ENCODE results near the gene BTNL9.

BTNL9 gene

GRCh38 chr5:181064987-181065386 lies 24.9 kb downstream of the BTNL9 start:
- Histone ChIP-seq H3K27me3 (ENCODE audit: control insufficient read depth, low read length) (peaks cover 2% of the 10 kb centered on the region; the same call in 1 of the 2 replicates), H3K4me1 (ENCODE audit: control insufficient read depth, low read length) (peaks cover 39% of the 10 kb centered on the region), H3K9me2 (replicated peaks; ENCODE audit: control insufficient read depth, low read length) (no peaks in the 10 kb centered on the region), H3K4me3 (ENCODE audit: low read length) (peak overlapping the region; percentile 14), H3K79me2 (ENCODE audit: control insufficient read depth, low read length) (no peaks in the 10 kb centered on the region), H3K36me3 (ENCODE audit: control insufficient read depth, low read length) (no peaks in the 10 kb centered on the region), H3K27ac (ENCODE audit: low read depth, low read length) (no peak overlapping the region), H3K9me3 (ENCODE audit: control insufficient read depth, insufficient read depth, low read length) (no peaks in the 10 kb centered on the region), H3K4me2 (ENCODE audit: low read length) (peak overlapping the region; percentile 45), H3F3A (ENCODE audit: control insufficient read depth, insufficient read depth) (peaks cover 12% of the 10 kb centered on the region), H4K20me1 (ENCODE audit: control insufficient read depth, insufficient read depth, low read depth, low read length) (no peaks in the 10 kb centered on the region; the same call in 1 of the 2 replicates)
- no peak for TF ChIP-seq EZH2phosphoT487 (IDR thresholded peaks at IDR 0.05; ENCODE audit: borderline replicate concordance, low read length)
- TF ChIP-seq CTCF (IDR thresholded peaks at IDR 0.05; ENCODE audit: low read depth, low read length, poor library complexity, severe bottlenecking): no peak

- Histone ChIP-seq H4K20me1 (ENCODE audit: control insufficient read depth, insufficient read depth, low read depth, low read length) (no peaks in the 10 kb centered on the region), H3K9me2 (replicated peaks; ENCODE audit: control insufficient read depth, low read length) (no peaks in the 10 kb centered on the region), H3K27ac (ENCODE audit: low read depth, low read length) (no peak overlapping the region), H3K9me3 (ENCODE audit: control insufficient read depth, insufficient read depth, low read length) (peaks cover 15% of the 10 kb centered on the region; the same call in 1 of the 2 replicates), H3K27me3 (ENCODE audit: control insufficient read depth, low read length) (peaks cover 3% of the 10 kb centered on the region), H3K79me2 (ENCODE audit: control insufficient read depth, low read length) (no peaks in the 10 kb centered on the region), H3K36me3 (ENCODE audit: control insufficient read depth, low read length) (no peaks in the 10 kb centered on the region), H3K4me3 (ENCODE audit: low read length) (no peak overlapping the region), H3F3A (ENCODE audit: control insufficient read depth, insufficient read depth) (peaks cover 3% of the 10 kb centered on the region; the same call in 1 of the 2 replicates), H3K4me2 (ENCODE audit: low read length) (no peak overlapping the region), H3K4me1 (ENCODE audit: control insufficient read depth, low read length) (peaks cover 30% of the 10 kb centered on the region)
- TF ChIP-seq CTCF (IDR thresholded peaks at IDR 0.05; ENCODE audit: low read depth, low read length, poor library complexity, severe bottlenecking) (no peak), EZH2phosphoT487 (IDR thresholded peaks at IDR 0.05; ENCODE audit: borderline replicate concordance, low read length) (no peak)
Observed at GRCh38 chr5:181069767-181070491, 29.9 kb downstream of the BTNL9 start.

- peaks cover 3% of the 10 kb centered on the region for H3K27me3 ChIP-seq (ENCODE audit: control insufficient read depth, low read length)
- TF ChIP-seq CTCF (IDR thresholded peaks at IDR 0.05; ENCODE audit: low read depth, low read length, poor library complexity, severe bottlenecking): no peak
- no peak for TF ChIP-seq EZH2phosphoT487 (IDR thresholded peaks at IDR 0.05; ENCODE audit: borderline replicate concordance, low read length)
- no peak overlapping the region for H3K27ac ChIP-seq (ENCODE audit: low read depth, low read length)
- H3K4me1 ChIP-seq (ENCODE audit: control insufficient read depth, low read length): peaks cover 24% of the 10 kb centered on the region
- no peaks in the 10 kb centered on the region for H3K9me2 ChIP-seq (replicated peaks; ENCODE audit: control insufficient read depth, low read length)
- no peak overlapping the region for H3K4me3 ChIP-seq (ENCODE audit: low read length)
- no peaks in the 10 kb centered on the region for H4K20me1 ChIP-seq (ENCODE audit: control insufficient read depth, insufficient read depth, low read depth, low read length)
- H3K36me3 ChIP-seq (ENCODE audit: control insufficient read depth, low read length): no peaks in the 10 kb centered on the region
- peaks cover 15% of the 10 kb centered on the region; the same call in 1 of the 2 replicates for H3K9me3 ChIP-seq (ENCODE audit: control insufficient read depth, insufficient read depth, low read length)
- H3K79me2 ChIP-seq (ENCODE audit: control insufficient read depth, low read length): no peaks in the 10 kb centered on the region
- H3K4me2 ChIP-seq (ENCODE audit: low read length): no peak overlapping the region
- H3F3A ChIP-seq (ENCODE audit: control insufficient read depth, insufficient read depth): peaks cover 3% of the 10 kb centered on the region; the same call in 1 of the 2 replicates
Observed at GRCh38 chr5:181070523-181070922, 30.5 kb downstream of the BTNL9 start.

Measured in DOHH2 (cell line).